Activated CD4-positive, alpha-beta T cell treated with anti-CD3 and anti-CD28 coated beads for 24 hours (primary cell): ENCODE data around the gene MAP1LC3B.
A peak's percentile ranks its signal among the peaks of the same experiment; 100 is the strongest.
"Not testable (repeated sequence)": the region's sequence is repeated elsewhere in the genome, so short reads cannot be mapped to it uniquely, and the experiment has no call there.

ENCODE experiments used
- DNase-seq, 2 donors: peaks; one replicate each; pipeline ENCODE4 v3.0.0-alpha.2; 2020; ENCODE audit warnings: low read depth in 2 of 2

The MAP1LC3B gene

DNA sequence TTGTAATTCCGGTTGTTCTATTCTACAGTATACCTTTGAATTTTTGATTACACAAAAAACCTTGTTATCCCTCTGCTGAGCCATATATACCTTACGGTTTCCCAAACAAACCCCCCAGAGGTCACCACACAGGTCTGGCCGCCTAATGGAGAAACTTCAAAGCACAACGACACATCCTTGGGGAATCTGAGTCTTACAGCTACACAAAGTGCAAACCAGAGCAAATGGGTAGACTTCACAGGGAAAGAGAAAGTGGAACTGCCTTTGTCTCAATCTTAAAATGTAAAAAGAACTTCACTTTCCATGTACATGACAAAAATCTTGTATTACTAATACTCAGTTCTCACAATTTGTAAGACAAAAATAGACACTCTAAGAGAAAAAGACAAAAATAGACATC lies 11.3 kb upstream of the MAP1LC3B start:
- no peak for DNase-seq

DNA sequence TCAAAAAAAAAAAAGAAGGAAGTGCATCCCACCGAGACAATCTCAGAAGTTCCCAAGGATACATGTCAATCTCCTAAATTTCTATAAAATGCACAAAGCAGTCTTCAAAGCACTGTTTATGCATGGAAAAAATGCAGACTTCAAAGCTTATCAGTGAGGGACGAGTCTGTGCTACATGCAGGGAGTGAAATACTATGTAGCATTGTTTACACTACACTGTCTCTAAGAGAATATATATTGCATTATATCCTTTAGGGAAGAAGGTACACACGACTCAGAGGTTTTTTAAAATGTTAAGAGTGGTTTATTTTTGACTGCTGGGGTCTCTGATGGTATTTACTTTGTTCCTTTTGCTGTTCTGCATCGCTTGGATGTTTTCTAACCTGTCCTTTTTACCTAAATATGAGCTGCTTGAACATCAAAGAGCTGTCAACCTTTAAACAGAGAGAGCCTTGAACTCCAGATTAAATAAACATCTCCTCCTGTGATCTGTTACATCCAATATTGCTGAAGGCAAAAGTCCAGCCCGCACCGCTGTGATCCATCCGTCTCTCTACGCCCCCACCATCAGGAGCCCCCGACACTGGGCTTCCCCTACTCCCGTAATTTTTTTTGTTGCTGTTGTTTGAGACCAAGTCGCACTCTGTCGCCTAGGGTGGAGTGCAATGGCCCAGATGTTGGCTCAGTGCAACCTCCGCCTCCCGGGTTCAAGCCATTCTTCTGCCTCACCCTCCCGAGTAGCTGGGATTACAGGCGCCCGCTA lies 9.9 kb upstream of the MAP1LC3B start:
- no peak for DNase-seq

DNA sequence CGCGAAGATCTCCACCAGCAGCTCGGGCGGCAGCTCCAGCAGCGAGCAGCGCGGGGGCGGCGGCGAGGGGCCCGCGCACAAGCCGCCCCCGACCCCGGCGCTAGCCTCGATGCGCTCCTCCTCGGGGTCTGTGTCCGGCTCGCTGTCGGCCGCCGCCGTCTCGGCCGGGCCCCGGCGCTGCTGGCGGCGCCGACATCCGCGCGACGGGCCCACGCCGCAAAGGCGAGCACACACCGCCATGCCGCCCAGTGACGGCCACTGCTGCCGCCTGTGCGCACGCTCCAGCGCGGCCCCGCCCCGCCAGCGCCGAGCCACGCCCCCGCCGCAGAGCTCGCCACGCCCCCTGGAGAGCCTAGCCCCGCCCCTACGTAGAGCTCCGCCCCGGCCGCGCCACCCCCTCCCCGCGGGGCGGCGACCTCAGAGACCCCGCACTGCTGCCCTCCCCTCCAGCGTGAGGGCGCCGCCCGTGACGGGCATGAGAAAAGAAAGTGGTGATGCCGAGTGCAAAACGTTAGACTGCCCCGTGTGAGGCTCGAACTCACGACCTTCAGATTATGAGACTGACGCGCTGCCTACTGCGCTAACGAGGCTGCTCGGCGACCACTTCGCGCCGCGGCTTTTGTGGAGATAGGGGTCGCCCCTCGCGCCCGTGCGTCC lies 8.5 kb upstream of the MAP1LC3B start, which contains the start of gene FBXO31:
TSS of gene FBXO31 (minus strand) at position 272 of the 657 bp plus-strand sequence. CDS start at position 240, 32 bp downstream.
- DNase-seq, result peak; percentile 89 to 93

DNA sequence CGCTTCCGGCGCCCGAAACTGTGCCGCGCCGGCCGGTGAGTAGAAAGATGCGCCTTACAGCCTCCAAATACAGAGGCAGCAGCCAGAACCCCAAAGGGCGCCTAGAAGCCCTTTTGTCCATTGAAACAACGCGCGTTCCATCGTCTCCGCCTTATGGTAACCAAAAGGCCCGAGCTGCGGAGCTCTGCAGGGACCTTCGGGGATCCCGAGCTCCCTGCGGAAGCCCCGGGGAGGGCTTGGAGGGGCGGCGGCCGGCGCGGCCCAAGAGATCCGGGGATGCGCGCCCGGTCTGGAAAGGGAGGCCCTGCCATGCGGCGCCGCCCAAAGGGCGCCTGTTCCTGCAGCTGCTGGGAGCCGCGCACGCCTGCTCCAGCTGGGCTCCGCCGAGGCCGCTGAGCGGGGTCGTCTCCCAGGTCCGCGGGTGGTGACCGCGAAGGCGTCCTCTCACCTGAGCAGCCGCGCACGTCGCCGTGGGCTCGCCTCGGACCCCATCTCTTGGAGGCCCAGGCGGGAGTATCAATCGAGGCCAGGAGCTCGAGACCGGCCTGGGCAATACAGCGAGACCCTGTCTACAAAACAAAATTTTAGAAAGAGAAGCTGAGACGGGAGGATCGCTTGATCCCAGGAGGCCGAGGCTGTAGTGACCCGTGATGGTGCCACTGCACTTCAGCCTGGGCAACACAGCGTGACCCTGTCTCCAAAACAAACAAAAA lies 7.8 kb upstream of the MAP1LC3B start:
- no peak for DNase-seq

DNA sequence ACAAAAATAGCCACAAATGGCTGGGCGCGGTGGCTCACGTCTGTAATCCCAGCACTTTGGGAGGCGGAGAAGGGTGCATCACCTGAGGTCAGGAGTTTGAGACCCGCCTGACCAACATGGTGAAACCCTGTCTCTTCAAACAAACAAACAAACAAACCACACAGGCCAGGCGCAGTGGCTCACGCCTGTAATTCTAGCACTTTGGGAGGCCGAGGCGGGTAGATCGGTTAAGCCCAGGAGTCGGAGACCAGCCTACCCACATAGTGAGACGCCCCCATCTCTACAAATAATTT lies 7.3 kb upstream of the MAP1LC3B start:
- not testable (repeated sequence) for DNase-seq

DNA sequence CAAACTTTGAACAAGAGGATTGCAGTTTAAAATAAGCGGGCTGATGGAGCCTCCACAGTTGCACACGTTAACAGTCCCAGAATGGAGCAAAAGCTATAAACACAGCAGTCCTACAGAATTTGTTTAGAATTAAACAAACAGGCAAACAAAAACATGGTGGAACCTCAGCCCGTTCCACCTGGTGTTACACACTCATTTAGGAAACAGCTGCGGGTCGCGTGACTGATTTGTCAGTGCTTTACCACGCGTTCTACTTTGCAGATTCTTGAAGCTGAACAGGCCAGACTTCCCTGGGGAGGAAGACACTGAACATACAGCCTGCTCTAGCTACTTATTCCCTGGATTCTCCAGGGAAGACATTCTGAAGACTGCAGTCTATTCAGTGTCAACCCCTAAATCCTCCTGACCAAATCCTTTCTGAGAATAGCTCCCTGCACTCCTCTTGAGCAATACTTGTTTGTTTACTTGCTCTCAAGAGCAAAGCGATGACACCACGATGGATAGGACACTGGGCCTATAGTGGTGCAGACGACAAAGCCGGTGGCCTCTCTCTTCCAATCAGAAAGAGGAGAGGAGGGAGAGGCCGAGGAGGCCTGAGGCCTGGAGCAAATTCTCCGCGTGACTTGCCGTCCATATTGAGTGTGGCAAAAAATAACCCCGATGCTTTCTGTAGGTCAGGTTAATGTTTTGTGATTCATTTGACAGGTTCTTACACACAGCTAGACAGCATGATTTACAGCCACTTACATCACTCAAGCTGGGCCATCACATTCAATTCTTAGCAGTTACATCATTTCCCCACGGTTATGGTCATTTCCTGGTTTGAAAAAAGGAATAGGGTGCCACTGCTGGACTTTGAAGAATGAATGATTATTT lies 4.0 kb upstream of the MAP1LC3B start:
- DNase-seq, result peak; percentile 61 to 71

DNA sequence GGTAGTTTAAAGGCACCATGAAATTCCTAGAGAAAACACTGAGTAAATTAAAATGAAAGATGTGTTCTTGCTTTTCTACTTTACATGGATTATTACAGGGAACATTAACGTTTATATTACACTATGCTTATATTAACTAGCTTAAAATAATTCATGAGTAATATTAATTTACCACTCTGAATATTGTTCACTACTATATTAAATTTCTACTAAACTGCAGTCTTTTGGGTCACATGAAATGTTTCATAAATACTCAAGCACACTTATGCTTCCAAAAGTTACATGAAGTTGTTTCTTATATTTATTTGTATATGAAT lies 3.4 kb upstream of the MAP1LC3B start:
- no peak for DNase-seq

DNA sequence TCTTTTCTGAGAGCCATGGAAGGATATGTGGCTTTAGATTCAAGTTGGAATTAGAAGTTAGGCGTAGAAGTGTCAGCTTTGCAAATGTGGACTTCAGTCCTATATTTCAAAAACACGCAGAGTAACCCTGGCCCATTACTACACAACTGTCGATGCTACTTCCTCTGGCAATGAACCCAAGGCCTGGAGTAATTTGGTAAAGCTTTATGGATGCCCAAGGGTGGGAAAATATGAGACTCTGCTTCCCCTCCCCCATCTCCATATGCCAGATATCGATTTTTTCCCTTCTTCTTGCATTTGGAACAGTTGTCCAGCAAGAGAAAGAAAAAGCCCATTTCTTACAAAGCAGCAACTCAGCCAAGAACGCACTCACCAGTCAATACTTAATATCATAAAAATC lies 2.9 kb upstream of the MAP1LC3B start:
- no peak for DNase-seq

DNA sequence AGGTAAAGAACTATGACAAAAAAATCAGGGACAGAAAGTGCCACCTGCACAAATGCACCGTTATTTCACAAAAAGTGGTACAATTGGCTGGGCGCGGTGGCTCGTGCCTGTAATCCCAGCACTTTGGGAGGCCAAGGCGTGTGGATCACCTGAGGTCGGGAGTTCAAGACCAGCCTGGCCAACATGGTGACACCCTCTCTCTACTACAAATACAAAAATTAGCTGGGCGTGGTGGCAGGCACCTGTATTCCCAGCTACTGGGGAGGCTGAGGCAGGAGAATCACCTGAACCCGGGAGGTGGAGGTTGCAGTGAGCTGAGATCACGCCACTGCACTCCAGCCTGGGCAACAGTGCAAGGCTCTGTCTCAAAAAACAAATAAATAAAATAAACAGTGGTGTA lies 2.2 kb upstream of the MAP1LC3B start:
- DNase-seq, result not testable (repeated sequence)

DNA sequence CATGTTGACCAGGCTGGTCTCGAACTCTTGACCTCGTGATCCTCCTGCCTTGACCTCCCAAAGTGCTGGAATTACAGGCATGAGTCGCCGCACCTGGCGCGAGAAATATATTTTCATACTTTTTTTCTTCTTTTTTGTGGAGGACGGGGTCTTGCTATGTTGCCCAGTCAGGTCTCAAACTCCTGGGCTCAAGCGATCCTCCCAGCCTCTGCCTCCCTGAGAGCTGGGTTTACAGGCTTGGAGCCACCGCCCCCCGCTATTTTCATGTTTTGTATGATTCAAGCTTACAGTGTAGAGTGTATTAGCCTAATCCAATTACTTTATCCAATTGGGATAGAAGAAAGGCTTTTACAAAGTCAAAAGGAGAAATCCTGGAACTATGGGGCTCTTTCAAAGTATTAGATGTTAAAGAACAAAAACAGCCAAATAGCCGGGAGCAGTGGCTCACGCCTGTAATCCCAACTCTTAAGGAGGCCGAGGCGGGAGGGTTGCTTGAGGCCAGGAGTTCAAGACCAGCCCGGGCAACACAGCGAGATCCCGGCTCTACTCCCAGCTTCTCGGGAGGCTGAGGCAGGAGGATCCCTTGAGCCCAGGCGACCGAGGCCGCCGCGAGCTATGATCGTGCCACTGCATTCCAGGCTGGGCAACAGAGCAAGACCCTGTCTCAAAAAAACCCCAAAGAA lies 1.4 kb upstream of the MAP1LC3B start:
- DNase-seq, result no peak

DNA sequence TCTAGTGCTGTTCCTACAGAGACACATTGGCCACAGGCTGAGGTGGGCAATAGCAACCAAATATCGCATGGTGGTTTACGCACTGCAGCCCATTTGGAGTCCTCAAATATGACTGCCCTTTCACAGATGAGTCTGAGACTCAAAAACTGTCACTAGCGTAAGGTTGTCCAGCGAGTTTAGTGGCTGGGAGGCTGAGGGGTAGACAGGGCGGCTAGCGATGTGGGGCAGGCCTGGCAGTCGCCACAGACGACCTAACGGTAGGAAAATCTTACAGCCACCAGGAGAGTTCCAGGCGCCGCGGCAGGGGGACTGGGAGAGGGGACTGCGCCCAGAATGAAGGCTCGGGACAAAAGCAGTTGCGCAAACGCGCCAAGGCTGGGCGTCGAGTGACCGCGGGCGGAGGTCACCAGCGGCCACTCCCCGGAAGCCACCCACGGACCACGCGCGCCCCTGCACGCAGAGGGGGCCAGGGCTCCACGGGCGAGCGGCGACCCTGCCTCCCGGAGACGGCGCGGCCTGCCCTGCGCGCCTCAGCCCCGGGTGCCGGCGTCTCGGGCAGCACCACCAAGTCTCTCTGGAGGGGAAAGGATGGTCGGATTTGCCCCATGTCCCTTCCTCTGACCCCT lies 699 bp upstream of the MAP1LC3B start:
- no peak for DNase-seq

DNA sequence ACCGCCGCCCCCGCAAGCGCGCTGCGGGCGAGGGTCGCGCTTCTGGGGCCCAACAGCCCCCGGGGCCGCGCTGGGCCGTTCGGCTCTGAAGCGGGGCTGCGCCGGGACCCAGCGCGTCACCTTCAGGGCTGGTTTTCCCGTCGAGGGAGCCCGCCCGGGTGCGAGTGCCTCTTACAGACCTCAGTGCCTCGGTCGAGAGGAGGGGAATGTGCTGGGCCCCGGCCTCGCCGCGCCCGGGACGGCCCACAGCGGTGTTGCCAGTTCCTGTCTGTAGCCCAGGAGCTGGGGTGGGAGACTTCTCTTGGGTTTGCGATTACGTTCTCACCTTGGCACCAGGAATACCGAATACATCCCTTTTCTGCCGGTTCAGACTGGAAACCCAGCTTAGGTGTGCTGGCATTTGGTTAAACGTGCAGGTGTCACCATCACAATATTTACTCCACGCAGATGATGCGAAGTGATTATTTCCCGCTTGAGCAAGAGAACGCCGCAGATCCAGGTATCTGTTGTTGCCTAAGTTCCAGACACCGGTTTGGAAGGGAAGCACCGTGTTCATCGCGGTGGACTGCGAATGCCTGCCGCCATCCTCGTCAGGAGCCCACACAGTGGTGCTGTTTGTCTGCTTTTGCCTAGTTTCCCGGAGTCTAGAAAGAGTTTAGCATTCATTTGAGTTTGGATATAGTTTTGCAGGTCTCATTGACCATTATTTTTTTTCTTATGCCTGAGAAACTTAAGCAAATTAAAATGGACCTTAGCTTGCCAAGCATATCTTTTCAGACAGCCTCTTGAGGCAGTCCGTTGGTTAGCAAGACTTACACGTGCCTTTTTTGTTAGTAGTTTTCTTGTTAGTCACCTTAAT lies 914 bp downstream of the MAP1LC3B start:
- DNase-seq, result no peak

DNA sequence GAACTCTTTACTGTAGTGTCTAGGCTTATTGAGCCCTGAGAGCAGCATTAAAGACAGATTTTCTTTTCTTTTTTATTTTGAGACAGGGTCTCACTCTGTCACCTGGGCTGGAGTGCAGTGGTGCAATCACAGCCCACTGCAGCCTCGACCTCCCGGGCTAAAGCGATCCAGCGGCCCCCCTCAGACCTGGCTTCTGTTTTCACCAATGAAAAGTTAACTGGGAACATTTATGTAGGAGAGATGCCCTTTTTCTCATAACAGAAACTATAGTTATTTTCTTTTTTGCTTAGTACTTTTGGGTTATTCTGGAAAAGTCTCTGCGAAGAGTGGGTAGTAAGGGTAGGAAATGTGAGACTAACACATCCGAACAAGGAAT lies 1.5 kb downstream of the MAP1LC3B start:
- no peak for DNase-seq

DNA sequence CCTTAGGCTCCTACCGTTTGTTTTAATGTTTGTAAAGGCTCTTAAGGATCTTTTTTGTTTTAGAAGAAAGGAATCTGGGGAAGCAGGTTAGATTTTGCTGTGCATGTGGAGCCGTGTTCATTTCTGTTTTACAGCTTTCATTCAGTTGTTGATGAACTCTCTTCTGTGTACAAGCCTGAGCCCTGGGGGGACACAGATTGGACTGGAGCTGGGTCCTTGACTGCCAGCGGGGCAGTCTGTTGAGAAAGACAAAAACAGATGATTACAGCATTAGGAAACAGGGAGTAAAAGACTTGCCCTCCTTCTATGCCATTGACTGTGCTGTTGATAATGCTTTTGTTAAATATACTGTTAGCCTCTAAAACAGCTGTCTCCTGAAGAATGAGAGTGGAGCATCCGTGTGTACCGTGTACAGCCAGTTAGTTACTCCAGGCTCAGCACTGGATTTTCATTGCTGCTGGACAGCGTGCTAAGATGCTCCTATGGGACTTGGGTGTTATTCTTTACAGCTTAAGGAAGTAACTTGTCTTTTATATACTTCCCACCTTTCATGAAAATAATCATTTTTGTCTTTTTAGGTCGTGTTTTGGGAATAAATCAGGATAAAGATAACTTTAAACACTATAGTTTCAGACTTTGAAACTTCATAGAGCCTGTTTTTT lies 3.2 kb downstream of the MAP1LC3B start:
- no peak for DNase-seq

DNA sequence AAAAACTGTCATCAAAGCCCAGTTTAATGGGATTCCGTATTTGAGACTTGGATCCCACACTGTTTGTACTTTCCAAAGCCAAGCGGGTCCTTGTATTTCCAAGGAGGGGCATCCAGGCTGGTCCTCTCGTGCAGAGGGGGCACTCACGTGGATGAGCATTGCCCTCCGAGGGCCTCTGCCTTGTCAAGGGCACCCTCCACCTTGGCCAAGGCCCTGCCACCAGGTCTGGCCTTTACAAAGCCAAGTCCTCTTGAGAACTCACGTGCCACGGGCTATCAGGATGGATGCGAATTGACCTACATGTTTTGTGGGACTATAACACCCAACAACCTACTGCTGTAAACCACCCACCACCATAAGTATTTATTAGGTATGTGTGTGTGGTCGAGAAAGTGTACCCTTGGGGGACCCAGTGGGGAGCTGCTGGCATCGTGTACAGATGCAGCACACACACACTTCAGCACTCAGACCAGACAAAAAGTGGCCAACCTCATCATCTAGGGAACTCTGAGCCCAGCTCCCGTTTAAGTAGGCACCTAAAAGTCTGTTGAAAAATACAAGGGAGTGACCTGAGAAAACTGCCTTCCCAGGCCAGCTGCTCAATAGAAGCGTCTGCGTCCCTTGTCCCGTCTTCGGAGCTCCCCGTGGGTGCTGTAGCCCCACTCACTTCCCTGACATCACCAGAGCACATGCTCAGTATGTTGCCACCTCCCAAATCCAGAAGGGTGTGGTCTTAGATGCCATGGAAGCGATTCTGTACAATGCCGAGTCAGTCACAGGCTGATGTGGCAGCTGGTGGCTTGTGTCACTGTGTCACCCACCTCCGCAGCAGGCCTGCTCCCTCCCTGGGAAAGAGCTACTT lies 12.9 kb downstream of the MAP1LC3B start:
- DNase-seq, result no peak

DNA sequence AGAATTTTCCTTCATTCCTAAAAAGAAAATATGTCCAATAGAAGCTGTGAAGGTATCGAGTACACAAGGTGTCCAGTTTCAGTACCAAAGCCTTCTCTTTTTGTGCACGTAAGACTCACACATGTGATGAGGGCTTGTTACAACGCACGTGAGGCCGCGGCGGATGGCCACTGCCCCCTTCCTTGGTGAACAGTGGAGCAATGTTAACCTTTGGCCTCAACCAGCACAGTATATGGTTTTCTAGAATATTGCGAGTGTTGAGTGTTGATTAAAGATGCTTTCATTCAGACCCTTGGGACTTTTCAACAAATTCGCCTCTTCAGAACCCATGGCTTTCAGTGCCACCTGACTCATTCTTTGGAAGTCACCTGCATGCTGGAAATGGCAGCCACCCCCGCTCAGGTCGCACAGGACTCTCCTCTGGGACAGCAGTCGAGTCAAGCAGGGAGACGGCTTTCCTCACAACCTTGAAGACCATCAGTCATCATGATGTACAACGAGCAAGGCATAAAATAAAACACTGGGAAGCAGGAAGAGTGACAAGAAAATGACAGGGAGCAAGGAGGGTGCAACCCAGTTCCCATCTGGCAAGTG lies 14.5 kb downstream of the MAP1LC3B start:
- DNase-seq, result no peak

DNA sequence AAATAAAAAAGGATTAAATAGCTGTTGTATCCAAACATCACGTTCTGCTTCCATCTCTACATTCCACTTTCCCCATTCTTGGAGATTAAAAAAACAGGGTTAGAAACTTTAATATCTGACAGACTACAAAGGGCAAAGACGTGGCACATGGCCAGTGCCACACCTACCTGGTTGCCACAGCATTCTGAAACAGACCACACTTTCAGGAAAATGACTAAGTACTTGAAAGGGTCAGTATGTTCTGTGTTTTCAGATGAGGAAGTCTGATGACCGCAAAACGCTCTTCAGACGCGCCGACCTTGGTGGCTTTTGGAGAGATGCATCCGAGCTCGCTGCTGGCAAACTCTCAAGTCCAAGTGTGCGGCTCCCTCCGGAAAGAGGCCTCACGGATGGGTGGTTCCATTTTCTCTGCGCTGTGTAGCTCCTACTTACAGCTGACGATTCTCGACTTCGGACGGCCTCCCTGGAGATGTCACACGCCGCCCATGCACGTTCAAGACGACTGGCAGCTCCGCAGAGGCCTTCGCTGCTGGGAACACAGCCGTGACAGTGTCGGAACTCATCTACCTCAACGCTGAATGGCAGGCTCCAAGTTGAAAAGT lies 15.5 kb downstream of the MAP1LC3B start:
- DNase-seq, result no peak

DNA sequence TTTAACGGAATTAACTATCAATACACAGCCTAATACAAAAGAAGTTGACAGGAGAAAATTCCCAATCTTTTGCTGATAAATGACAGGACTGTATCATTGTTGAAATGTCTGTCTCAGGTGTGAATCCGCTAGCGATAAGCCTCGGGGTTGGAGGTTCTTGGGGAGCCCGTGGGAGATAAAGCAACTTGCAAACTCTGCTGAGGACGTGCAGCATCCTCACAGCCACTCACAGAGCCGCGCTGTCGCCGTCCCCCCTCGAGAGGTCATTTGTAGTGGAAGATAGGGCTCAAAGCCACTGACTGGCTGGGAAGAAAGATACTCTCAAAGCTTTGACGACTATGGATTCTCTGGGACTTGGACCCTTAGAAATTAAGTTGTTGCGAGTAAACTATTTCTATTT lies 17.0 kb downstream of the MAP1LC3B start:
- no peak for DNase-seq
